H1 (cell line): ENCODE measurements around the gene PTDSS2.

ENCODE experiments used
- EGR1 ChIP-seq: IDR thresholded peaks from 2 replicates; pipeline ENCODE4 v1.6.1; 2011; ENCODE audit warnings: low read depth, low read length, borderline replicate concordance
- EP300 ChIP-seq, 2 experiments: IDR thresholded peaks; 1 replicate in 1 of 2; 2 replicates in 1 of 2; pipeline ENCODE4 v1.6.1; 2011 to 2012; ENCODE audit warnings: low read depth in 2 of 2, low read length in 2 of 2, mild to moderate bottlenecking in 2 of 2, borderline replicate concordance in 1 of 2, inconsistent platforms in 1 of 2, moderate library complexity in 1 of 2
- EZH2 ChIP-seq: fragments of 200-600 bp; sonication (generic); IDR thresholded peaks from 2 replicates; pipeline ENCODE4 v1.7.1; 2012; ENCODE audit warnings: low read depth, mild to moderate bottlenecking, moderate library complexity, low read length, inconsistent platforms; ENCODE audit not compliant: severe bottlenecking
- KDM1A ChIP-seq: fragments of 200-600, 300-600 bp; sonication (generic); IDR thresholded peaks from 2 replicates; pipeline ENCODE4 v1.7.1; 2016; ENCODE audit warnings: mild to moderate bottlenecking, low read length, borderline replicate concordance
- POLR2A ChIP-seq, 2 experiments: IDR thresholded peaks; 1 replicate in 1 of 2; 2 replicates in 1 of 2; pipeline ENCODE4 v1.6.1; 2011; ENCODE audit warnings: low read depth in 2 of 2, low read length in 2 of 2, mild to moderate bottlenecking in 2 of 2; ENCODE audit errors: control extremely low read depth in 1 of 2
- RXRA ChIP-seq: IDR thresholded peaks from 2 replicates; pipeline ENCODE4 v1.6.1; 2011; ENCODE audit warnings: low read depth, mild to moderate bottlenecking, low read length, moderate library complexity; ENCODE audit not compliant: insufficient read depth

- TF ChIP-seq KDM1A (no peak), RXRA (no peak), POLR2A (IDR thresholded peaks at IDR 0.05; ENCODE audit: control extremely low read depth in 1 of 2, low read depth in 2 of 2, low read length in 2 of 2) (no peak), EZH2 (no peak), EGR1 (no peak), EP300 (IDR thresholded peaks at IDR 0.05; ENCODE audit: borderline replicate concordance in 1 of 2, low read depth in 2 of 2, low read length in 2 of 2) (no peak)
These were observed 79.8 kb downstream of the PTDSS2 start for GRCh38 chr11:529728-530411.
